ENCODE data around the gene TXN2.

- TF ChIP-seq POLR2AphosphoS5 (IDR thresholded peaks at IDR 0.05; ENCODE audit: low read depth, low read length) (no peak), TAF1 (IDR thresholded peaks at IDR 0.05; ENCODE audit: borderline replicate concordance, insufficient read depth, low read length) (no peak), REST (IDR thresholded peaks at IDR 0.05; ENCODE audit: insufficient read depth in 1 of 2, low read depth in 2 of 2, low read length in 2 of 2) (no peak)
These were observed 33.3 kb upstream of the TXN2 start for GRCh38 chr22:36514766-36515165.
